NOMO-1 treated with DMSO at 0.1 percent for 48 hours (cell line): Measurements from ENCODE around the gene CFAP46.

Experiments
- DNase-seq: peaks from one replicate; lab custom pipeline; 2025; ENCODE audit not compliant: unreplicated experiment; lab: John Stamatoyannopoulos, UW

The CFAP46 gene

GRCh38 chr10:132882069-132882951 lies 60.1 kb downstream of the CFAP46 start:
- DNase-seq: no peak

DNA sequence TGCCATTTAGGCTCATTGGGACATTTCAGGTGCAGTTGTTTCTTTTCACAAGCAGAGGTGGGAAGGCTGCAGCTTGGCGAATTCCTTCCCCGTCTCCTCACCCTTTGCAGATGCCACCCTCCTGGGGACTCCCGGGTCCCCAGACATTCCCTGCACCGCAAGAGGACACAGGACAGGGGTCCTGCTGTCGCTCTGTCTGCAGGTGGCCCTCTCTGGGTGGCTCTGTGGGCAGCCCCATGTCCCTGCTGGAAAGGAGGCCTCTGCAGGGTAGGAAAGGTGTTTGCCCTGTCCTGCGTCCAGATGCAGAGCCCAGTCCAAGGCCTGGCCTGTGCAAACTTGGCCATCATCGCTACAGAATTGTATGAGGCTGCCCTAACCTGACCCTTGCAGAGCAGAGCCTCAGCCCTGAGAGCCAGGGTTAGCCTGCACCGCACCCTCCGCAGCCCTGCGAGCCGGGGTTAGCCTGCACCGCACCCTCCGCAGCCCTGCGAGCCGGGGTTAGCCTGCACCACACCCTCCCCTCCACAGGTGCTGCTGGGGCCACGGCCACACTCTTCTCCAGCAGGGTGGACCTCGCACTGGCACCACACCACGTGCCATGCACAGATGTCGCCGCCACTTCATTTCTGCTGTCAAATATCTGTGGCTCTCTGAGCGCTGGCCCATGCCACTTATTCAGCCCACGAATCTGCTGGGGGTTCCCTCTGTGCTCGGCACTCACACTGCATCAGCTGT lies 61.0 kb downstream of the CFAP46 start:
- DNase-seq: no peak

DNA sequence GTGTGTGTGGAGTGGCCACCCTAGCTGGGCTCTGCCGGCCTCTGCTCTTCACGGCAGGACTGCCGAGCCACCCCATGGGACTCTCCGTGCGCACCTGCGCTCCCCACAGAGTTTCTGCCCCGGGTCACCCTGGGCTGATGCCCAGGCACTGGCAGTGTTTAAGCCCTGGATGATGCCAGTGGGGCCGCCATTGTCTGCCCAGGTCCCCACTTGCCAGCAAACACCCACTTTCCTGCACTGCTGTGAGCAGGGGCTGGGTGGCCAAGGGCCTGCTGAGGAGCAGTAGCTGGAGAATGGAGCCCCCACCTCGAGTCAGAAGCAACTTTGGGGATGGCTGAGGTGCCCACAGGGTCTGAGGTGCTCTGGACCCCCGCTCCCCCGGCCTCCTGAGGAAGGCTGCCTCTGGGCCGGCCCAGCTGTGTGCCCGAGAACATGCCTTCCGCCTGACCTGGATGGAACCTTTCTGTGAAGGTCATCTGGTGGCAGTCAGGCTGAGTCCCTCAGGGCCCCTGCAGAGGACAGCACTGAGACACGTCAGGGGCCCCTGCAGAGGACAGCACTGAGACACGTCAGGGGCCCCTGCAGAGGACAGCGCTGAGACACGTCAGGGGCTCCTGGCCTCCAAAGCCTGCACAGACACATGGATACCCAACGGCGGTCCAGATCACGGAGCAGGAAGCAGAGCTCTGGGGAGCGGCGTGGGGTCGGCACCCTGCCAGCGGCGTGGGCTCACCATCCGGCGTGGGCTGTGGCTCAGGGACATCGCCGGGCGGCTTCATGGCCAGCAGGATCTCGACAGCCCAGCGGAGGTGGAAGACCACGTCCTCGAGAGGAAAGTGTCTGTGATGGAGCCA lies 62.0 kb downstream of the CFAP46 start:
- no peak for DNase-seq

DNA sequence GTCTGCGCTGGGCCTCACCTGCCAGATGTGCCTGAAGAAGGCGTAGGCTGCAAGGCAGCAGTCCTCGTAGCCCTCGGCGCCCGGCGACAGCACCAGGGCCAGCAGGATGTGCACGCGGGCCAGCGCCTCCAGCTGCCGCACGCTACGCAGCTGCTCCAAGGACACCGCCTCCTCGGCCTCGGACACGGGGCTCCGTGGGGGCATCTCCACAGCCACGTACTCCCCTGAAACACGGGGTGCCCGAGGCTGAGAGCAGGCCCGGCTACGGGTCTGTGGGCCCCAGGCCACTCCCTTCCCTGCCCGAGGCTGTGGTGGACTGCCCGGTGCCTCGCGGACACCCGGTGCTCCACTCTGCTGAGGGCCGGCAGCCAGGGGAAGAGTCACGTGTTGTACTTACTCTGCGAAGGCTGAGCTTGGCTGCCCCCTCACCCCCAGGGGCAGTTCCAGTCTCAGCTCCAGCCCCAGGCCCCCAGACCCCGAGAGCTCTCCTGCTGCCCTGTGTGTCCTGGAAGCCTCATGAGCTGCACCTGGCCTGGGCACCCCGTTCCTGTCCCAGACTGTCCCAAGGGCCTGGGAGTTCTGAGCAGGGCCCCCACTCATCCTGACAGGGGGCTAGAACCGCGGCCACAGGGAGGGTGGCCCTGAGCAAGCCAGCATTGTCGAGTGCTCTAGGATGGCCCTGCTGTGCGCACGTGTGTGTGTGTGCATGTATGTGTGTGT lies 62.8 kb downstream of the CFAP46 start:
- DNase-seq: no peak

- DNase-seq: no peak
Measured at GRCh38 chr10:132878730-132879407, 63.5 kb downstream of the CFAP46 start.

- DNase-seq: no peak
Measured at GRCh38 chr10:132878091-132878729, 64.2 kb downstream of the CFAP46 start.

- no peak for DNase-seq
Measured at GRCh38 chr10:132877473-132877872, 64.9 kb downstream of the CFAP46 start.

GRCh38 chr10:132876993-132877431 lies 65.4 kb downstream of the CFAP46 start:
- DNase-seq: no peak

DNA sequence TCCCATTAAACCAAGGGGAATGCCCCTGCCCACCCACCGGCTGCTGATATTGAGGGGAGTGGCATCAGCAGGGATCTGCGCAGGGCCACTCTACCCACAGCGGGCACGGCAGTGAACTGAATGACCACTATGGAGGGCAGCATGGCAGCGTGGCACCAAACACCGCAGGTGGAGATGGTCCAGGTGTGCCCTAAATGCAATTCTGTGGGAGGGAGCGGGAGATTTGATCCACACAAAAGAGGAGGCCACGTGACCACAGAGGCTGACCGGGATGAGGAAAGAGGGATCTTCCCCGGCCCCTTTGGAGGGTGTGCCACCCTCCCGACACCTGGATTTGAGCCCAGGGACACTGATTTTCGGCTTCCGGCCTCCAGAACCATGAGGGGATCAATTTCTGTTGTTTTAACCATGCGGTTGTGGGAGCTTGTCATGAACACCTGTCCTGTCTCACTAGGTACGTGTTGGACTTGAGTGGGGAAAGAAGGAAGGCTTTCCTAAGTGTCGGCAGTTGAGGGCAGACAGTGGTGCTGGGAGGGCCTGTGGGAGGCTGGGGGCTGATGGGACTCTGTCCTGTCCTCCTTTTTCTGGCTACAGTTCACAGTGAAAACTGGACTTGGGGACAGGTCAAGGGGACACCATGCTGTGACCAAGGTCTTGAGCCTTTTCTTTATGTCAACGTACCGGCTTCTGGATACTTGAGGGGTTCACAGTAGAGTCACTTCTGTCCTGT lies 66.1 kb downstream of the CFAP46 start:
- no peak for DNase-seq

GRCh38 chr10:132875435-132875834 lies 66.9 kb downstream of the CFAP46 start:
- DNase-seq: no peak

GRCh38 chr10:132873395-132873794 lies 69.0 kb downstream of the CFAP46 start:
- DNase-seq: no peak

DNA sequence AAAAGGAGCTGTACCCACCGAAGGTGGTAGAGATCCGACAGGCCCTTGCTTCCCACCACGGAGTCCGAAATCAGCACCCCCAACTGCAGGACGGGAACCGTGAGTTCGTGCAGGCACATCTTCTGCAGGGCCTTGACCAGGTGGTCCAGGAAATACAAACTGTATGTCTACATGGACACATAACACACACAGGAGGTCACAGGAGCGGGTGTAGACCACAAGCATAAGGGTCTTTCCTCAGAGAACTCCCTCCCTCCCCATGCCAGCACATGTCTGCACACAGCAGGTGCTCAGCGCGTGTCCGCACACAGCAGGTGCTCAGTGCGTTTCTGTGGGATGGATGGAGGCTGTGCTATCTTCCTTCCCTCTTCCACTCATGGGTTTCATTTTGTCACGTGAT lies 69.7 kb downstream of the CFAP46 start:
- no peak for DNase-seq

DNA sequence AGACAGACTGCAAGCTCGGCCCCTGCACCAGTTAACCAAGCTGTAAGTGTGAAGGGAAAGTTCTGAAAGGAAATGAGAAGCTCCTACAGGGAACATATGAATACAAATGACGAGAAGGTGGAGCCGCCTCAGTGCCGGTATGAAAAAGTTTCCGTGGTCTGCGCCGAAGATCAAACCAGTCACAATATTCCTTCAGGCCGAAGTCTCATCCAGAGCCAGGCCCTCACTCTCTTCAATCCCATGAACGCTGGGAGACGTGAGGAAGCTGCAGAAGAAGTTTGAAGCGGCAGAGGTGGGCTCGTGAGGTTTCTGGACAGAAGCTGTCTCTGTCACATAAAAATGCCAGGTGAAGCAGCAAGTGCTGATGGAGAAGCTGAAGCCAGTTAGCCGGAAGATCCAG lies 71.9 kb downstream of the CFAP46 start:
- DNase-seq: no peak

- no peak for DNase-seq
Measured at GRCh38 chr10:132869621-132870020, 72.7 kb downstream of the CFAP46 start.

GRCh38 chr10:132868995-132869394 lies 73.4 kb downstream of the CFAP46 start:
- DNase-seq: no peak

DNA sequence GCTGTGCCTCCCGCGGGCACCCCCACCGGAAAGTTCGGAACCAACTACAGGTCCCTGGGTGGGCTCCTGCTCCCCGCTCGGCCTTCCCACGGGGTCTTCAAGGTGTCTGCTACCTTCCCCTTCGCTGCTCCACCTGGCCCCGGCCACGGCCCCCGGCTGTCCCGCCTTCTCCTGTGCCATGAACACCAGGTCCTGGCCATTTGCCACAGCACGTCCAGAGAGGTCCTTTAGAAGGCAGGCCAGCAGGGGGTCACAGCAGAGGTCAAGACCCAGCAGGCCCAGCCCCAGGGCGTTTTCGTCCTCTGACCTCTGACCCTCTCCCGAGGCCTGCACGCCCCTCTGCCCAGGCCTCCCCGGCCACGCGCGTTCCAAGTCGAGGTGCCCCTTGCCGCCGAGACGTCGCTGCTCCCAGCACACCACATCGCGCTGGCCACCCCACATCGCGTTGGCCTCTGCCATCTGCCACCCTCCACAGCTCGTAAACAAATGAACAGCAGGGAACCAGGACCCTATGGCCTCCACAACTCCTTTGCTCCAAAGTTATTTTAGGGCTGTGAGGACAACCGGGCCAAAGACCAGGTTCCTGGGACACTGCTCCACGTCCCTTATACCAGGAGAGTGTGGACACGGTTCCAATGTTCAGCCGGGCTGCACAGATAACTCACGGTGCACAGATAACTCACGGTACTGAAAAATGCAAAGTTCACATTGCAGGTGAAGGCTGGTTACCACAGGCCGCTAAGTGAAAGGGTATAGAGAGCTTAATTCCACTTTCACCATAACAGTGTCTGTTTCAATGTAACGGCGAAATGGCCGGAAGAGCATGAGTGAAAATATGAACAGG lies 74.3 kb downstream of the CFAP46 start:
- DNase-seq: no peak

DNA sequence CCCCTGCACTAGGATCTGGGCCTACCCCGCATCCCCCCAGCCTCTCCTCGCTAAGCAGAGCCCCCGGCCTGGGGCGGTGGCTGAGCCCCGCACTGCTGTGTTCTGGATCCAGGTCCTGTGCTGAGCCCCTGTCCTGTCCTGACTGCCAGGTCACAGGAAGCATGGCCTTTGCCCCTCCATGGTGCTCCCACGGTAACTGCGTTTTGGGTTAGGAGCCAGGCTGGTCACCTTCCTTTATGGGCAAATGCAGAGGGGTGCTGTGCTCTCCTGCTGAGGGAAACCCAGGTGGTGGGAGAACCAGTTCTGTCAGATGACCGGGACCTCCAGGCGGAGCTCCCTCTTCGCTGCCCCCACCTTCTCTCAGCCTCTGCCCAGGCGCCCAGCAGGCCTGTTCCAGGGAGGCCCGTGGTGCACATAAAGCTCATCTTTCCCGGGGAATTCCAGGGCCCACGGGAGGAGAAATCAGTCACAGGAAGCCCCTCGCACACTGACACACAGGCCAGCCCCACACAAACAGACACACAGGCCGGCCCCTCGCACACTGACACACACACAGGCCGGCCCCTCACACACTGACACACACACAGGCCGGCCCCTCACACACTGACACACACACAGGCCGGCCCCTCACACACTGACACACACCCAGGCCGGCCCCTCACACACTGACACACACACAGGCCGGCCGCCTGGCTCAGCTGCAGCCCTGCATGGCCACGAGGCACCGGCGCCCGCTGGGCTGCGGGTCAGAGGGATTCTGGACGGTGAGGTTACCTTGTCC lies 75.6 kb downstream of the CFAP46 start:
- DNase-seq: no peak
